Smooth muscle cell of the coronary artery (primary cell): ENCODE measurements around the gene ASB14. TPM values are rescaled to one million over a fixed set of nuclear protein-coding genes. Genes with fewer than 3 reads are reported as not detected.

Experiments used
- total RNA-seq: library from RNA; depleted of rRNA; stranded (reverse); fragments of >200 nt; gene quantifications from 2 replicates; pipeline ENCODE4 v1.2.3, GENCODE V29; 2014; ENCODE audit warnings: low replicate concordance

ASB14 gene
- total RNA-seq = 0.12 TPM in 1 of 2 replicates, not detected in the other

DNA sequence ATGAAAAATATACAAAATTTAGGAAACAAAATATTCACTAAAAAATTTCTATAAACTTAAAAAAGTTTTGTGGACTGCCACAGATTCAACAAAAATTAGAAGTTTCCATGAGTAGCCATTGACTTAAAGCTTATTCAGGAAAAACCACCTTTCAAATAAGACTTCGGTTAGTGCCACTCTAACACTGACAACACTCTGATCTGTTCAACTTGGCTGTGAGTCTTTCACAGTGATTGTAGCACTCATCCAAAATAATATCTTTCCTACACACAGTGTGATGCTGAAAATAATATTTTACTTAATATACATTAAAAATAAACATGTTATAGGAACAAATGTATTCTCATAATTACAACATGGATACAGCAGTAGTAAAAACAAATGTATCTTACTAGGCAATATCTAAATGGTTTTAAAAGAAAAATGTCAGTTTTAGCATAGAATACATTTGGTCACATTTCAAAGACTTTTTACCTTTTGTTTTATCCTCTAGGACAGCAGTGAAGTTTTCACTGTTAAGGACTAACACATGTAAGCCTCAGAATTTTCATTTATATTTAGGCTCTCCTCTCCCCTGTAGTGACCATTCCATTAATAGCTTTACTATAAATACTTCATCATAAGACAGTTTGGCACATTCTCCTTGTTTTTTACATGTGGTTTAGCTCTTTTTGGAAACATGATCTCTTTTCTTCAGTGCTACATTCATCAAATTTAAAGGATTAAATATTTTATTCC lies at the start of gene ASB14:
Gene ASB14, minus strand, starts transcription at position 527 of the 738 bp plus-strand sequence. CDS start 652 bp downstream, outside the sequence.

DNA sequence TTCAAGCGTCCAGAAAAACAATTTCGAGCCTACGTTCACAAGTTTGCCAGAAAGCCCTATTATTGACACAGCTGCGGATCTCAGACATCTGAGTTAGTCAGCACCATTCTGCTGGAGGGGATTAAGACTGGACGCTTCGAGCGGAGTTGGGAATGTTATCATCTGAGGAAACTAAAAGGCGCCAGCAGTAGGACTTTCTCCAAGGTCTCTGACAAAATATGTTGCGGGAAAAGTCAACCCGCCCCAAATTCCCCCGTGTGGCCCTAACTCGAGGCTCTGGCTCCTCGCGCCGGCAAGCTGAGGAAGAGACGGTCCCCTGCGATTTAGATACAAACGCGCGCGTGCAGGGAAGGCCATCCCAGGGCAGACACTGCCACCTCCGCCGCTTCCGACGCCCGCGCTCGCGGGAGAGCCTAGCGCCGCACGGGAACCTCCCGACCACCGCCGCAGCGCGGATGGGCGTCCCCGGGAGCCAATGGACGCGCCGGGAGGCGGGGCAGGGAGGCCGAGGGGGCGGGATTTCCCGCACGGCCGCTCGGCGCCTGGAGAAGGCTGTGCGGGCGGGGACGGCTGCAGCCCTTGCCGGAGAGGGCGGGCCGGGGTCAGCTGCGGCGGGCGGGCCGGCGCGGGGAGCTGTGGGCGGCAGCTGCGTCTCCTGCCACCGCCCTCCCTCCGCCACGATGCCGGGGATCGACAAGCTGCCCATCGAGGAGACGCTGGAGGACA lies 65.1 kb downstream of the ASB14 start, which contains the start of gene APPL1:
Gene APPL1, plus strand, starts transcription at position 526 of the 726 bp plus-strand sequence. Its CDS starts 155 bp downstream, at position 681.

Other genes starting within 250 kb of the ASB14 start
- gene SPATA12, start 232.0 kb downstream of the ASB14 start, total RNA-seq = under 0.01 and 0.23 TPM in 2 replicates
- 2.7 and 3.6 TPM in 2 replicates for gene IL17RD, start 127.3 kb downstream of the ASB14 start, total RNA-seq
- 0.15 TPM in 1 of 2 replicates, not detected in the other for gene HESX1, start 92.7 kb downstream of the ASB14 start, total RNA-seq
- 33.5 and 35.7 TPM in 2 replicates for gene APPL1, start 65.0 kb downstream of the ASB14 start, total RNA-seq